Measurements from ENCODE around the gene BNC2. TPM values are rescaled to one million over a fixed set of nuclear protein-coding genes. Genes with fewer than 3 reads are reported as not detected.

The BNC2 gene
- total RNA-seq, 2 donors from 2014 or later: 0.99 to 1.8 TPM

GRCh38 chr9:16412740-16413139, 457.7 kb downstream of the BNC2 start:
- no peak for DNase-seq
- H3K27me3 ChIP-seq: no peaks in the 10 kb centered on the region
- H3K9me3 ChIP-seq: no peaks in the 10 kb centered on the region
- no peak for ATAC-seq
- H3K4me1 ChIP-seq: no peaks in the 10 kb centered on the region
- intact Hi-C loops (cut with DNase I): no loop called here
- no peak overlapping the region for H3K4me3 ChIP-seq
- H3K27ac ChIP-seq: no peak overlapping the region
- 49 to 53% methylated on average over 4 of the region's 4 CpGs for WGBS, 2 donors
- no peaks in the 10 kb centered on the region for H3K36me3 ChIP-seq (replicated peaks in 1 of 2; ENCODE audit: insufficient read depth in 1 of 2, low read depth in 2 of 2)
- TF ChIP-seq CTCF (IDR thresholded peaks at IDR 0.05): no peak
- no peak for TF ChIP-seq POLR2A (IDR thresholded peaks at IDR 0.05)

GRCh38 chr9:16411311-16411710, 459.2 kb downstream of the BNC2 start:
- no peak for DNase-seq
- TF ChIP-seq POLR2A (IDR thresholded peaks at IDR 0.05) (no peak), CTCF (IDR thresholded peaks at IDR 0.05) (no peak)
- H3K9me3 ChIP-seq: no peaks in the 10 kb centered on the region
- no peaks in the 10 kb centered on the region for H3K27me3 ChIP-seq
- no peak for ATAC-seq
- intact Hi-C loops (cut with DNase I): no loop called here
- no peaks in the 10 kb centered on the region for H3K36me3 ChIP-seq (replicated peaks in 1 of 2; ENCODE audit: insufficient read depth in 1 of 2, low read depth in 2 of 2)
- WGBS, 2 donors: 38 to 48% methylated on average over 4 of the region's 4 CpGs
- no peaks in the 10 kb centered on the region for H3K4me1 ChIP-seq
- no peak overlapping the region for H3K4me3 ChIP-seq
- H3K27ac ChIP-seq: no peak overlapping the region

- Histone ChIP-seq H3K36me3 (replicated peaks in 1 of 2; ENCODE audit: insufficient read depth in 1 of 2, low read depth in 2 of 2) (no peaks in the 10 kb centered on the region), H3K27me3 (no peaks in the 10 kb centered on the region), H3K4me3 (no peak overlapping the region), H3K4me1 (no peaks in the 10 kb centered on the region), H3K9me3 (no peaks in the 10 kb centered on the region), H3K27ac (no peak overlapping the region)
- ATAC-seq (no peak), DNase-seq (no peak)
- WGBS, 2 donors: 51 to 56% methylated on average over 7 of the region's 7 CpGs
- intact Hi-C loops (cut with DNase I): no loop called here
- TF ChIP-seq CTCF (IDR thresholded peaks at IDR 0.05): no peak
- no peak for TF ChIP-seq POLR2A (IDR thresholded peaks at IDR 0.05)
Measured at GRCh38 chr9:16410601-16411280, 459.7 kb downstream of the BNC2 start.

GRCh38 chr9:16407617-16408016, 462.9 kb downstream of the BNC2 start:
- 74 to 76% methylated on average over 2 of the region's 2 CpGs for WGBS, 2 donors
- H3K27ac ChIP-seq: no peak overlapping the region
- TF ChIP-seq CTCF (IDR thresholded peaks at IDR 0.05): no peak
- DNase-seq (no peak), ATAC-seq (no peak)
- no peaks in the 10 kb centered on the region for H3K27me3 ChIP-seq
- no peaks in the 10 kb centered on the region for H3K9me3 ChIP-seq
- H3K36me3 ChIP-seq (replicated peaks in 1 of 2; ENCODE audit: insufficient read depth in 1 of 2, low read depth in 2 of 2): no peaks in the 10 kb centered on the region
- H3K4me3 ChIP-seq: no peak overlapping the region
- H3K4me1 ChIP-seq: no peaks in the 10 kb centered on the region
- intact Hi-C loops (cut with DNase I): no loop called here

- Histone ChIP-seq H3K9me3 (no peaks in the 10 kb centered on the region), H3K4me1 (no peaks in the 10 kb centered on the region), H3K27me3 (no peaks in the 10 kb centered on the region), H3K36me3 (replicated peaks in 1 of 2; ENCODE audit: insufficient read depth in 1 of 2, low read depth in 2 of 2) (no peaks in the 10 kb centered on the region), H3K4me3 (no peak overlapping the region), H3K27ac (no peak overlapping the region)
- no peak for DNase-seq
- intact Hi-C loops (cut with DNase I): no loop called here
- TF ChIP-seq POLR2A (IDR thresholded peaks at IDR 0.05) (no peak), CTCF (IDR thresholded peaks at IDR 0.05) (no peak)
- 68 to 78% methylated on average over 12 of the region's 12 CpGs for WGBS, 2 donors
- no peak for ATAC-seq
Measured at GRCh38 chr9:16406526-16407225, 463.8 kb downstream of the BNC2 start.
